Uterus (tissue), 2 donors: ENCODE results near the gene IGFALS.

ENCODE experiments used
- POLR2A ChIP-seq, 2 donors: fragments of 450-650 bp; IDR thresholded peaks; one replicate each; pipeline ENCODE4 v1.6.1; 2016; ENCODE audit warnings: antibody characterized with exemption in 2 of 2, mild to moderate bottlenecking in 1 of 2, moderate library complexity in 1 of 2
- TF ChIP-seq, protein P1 (sequence below), 4 experiments: fragments of 200-600 bp in 2 of 4; fragments of 450-650 bp in 2 of 4; sonication (generic) in 2 of 4; IDR thresholded peaks; one replicate each; pipeline ENCODE4 v1.5.1; 2016 to 2019; ENCODE audit warnings: antibody characterized with exemption in 4 of 4, mild to moderate bottlenecking in 2 of 4, moderate library complexity in 1 of 4

DNA sequence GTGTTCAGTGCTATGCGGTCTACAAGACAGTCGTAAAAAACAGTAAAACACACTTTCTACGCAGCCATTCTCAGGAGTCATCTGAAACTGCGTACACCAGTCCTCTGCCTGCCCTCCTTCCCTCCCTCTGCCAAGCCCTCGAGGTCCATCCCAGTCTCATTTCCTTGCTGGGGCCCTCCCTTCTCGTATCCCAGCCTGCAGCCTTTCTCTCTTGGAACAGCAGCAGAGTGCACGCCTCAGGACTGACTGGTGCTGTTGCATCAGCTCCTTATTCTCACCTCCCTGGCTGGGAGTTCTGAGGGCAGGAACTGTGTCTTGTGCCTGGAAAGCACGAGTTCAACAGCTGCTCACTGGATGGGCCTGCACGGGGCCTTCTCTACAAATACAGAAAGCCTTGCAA lies 46.0 kb upstream of the IGFALS start:
- TF ChIP-seq, protein P1, sequence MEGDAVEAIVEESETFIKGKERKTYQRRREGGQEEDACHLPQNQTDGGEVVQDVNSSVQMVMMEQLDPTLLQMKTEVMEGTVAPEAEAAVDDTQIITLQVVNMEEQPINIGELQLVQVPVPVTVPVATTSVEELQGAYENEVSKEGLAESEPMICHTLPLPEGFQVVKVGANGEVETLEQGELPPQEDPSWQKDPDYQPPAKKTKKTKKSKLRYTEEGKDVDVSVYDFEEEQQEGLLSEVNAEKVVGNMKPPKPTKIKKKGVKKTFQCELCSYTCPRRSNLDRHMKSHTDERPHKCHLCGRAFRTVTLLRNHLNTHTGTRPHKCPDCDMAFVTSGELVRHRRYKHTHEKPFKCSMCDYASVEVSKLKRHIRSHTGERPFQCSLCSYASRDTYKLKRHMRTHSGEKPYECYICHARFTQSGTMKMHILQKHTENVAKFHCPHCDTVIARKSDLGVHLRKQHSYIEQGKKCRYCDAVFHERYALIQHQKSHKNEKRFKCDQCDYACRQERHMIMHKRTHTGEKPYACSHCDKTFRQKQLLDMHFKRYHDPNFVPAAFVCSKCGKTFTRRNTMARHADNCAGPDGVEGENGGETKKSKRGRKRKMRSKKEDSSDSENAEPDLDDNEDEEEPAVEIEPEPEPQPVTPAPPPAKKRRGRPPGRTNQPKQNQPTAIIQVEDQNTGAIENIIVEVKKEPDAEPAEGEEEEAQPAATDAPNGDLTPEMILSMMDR (IDR thresholded peaks at IDR 0.05), result no peak
- no peak for TF ChIP-seq POLR2A (IDR thresholded peaks at IDR 0.05)
